Body of pancreas (tissue), 4 donors: ENCODE data around the gene SDR39U1. TPM values are rescaled to one million over a fixed set of nuclear protein-coding genes. Genes with fewer than 3 reads are reported as not detected.

Source experiments
- ATAC-seq: fragments of 150-250 bp; one replicate; pipeline ENCODE4 v1.9.1; 2016
- DNase-seq, 4 donors: peaks; one replicate each; pipeline ENCODE4 v3.0.0-alpha.2; 2019
- H3K27ac ChIP-seq, 4 donors: fragments of 200-600 bp; sonication (generic); 1 replicate in 3 of 4; 2 replicates in 1 of 4; pipeline versions ENCODE4 v1.5.1 to v1.6.1; 2016 to 2019; ENCODE audit warnings: mild to moderate bottlenecking in 1 of 4, mixed read lengths in 1 of 4, moderate library complexity in 1 of 4
- H3K27me3 ChIP-seq, 2 donors: fragments of 200-600 bp; sonication (generic); one replicate each; pipeline ENCODE4 v1.6.0; 2016; ENCODE audit warnings: mild to moderate bottlenecking in 1 of 2
- H3K36me3 ChIP-seq, 2 donors: fragments of 200-600 bp; sonication (generic); replicated peaks in 1 of 2; 2 replicates each; pipeline ENCODE4 v1.5.1; 2016; ENCODE audit warnings: low read depth in 2 of 2; ENCODE audit not compliant: insufficient read depth in 1 of 2
- H3K4me1 ChIP-seq: fragments of 200-600 bp; sonication (generic); one replicate; pipeline ENCODE4 v1.6.0; 2016
- H3K4me3 ChIP-seq, 2 donors: fragments of 200-600 bp; sonication (generic); 1 replicate in 1 of 2; 2 replicates in 1 of 2; pipeline ENCODE4 v1.5.1; 2016 to 2019
- H3K9me3 ChIP-seq, 3 donors: fragments of 200-600 bp; sonication (generic); 1 replicate in 2 of 3; 2 replicates in 1 of 3; pipeline ENCODE4 v1.5.1; 2016
- CTCF ChIP-seq, 7 experiments: fragments of 450-650 bp in 4 of 7; fragments of 200-600 bp in 3 of 7; sonication (generic) in 3 of 7; IDR thresholded peaks; one replicate each; pipeline ENCODE4 v1.5.1; 2016 to 2019; ENCODE audit warnings: antibody characterized with exemption in 7 of 7
- POLR2A ChIP-seq, 3 donors: fragments of 450-650 bp; IDR thresholded peaks; one replicate each; pipeline ENCODE4 v1.6.1; 2016; ENCODE audit warnings: antibody characterized with exemption in 3 of 3, mild to moderate bottlenecking in 2 of 3
- WGBS, 2 donors: methylation state at CpG; one replicate each; pipeline ENCODE4 v1.1.5; 2017; 5-methylcytosine and 5-hydroxymethylcytosine counted together
- intact Hi-C: fragments of 100-400 bp; cut with DNase I; formaldehyde crosslinking; loops from one replicate; pipeline ENCODE4 v1.15.1; 2023
- total RNA-seq, 2 donors: library from RNA; depleted of rRNA; stranded (reverse); fragments of >200 nt; gene quantifications; one replicate each; pipeline ENCODE4 v1.1.0, GENCODE V29; 2016

Gene SDR39U1
- total RNA-seq, 2 donors from 2014 or later, result 34.8 to 63.6 TPM

- DNase-seq, result no peak
- no peak for ATAC-seq
- Histone ChIP-seq H3K4me1 (peaks cover 23% of the 10 kb centered on the region), H3K9me3 (no peaks in the 10 kb centered on the region), H3K27me3 (no peaks in the 10 kb centered on the region), H3K27ac (no peak overlapping the region), H3K4me3 (no peak overlapping the region), H3K36me3 (no peaks in the 10 kb centered on the region)
- 87 to 89% methylated on average over 6 of the region's 6 CpGs for WGBS, 2 donors
- no peak for TF ChIP-seq POLR2A (IDR thresholded peaks at IDR 0.05)
- TF ChIP-seq CTCF (IDR thresholded peaks at IDR 0.05), result no peak
- intact Hi-C loops, result no loop called here
Measured at GRCh38 chr14:24406416-24406815, 36.2 kb downstream of the SDR39U1 start.

DNA sequence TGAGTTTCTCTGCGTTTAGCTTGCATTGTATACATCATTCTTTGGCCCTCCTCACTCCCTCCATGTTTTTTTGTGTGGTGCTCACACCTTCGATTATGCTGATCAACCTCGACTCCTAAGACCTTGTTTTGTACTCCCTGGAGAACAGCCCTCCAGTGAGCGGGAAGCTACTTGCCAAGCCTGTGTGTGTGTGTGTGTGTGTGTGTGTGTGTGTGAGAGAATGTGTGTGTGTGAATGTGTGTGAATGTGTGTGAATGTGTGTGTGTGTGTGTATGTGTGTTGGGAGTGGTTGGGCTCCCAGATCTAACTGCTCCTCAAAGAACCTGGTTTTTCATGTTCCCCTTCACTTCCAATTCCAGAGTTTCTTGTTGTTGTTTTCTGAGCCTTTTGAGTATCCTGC, 37.8 kb downstream of the SDR39U1 start:
- Histone ChIP-seq H3K36me3 (no peaks in the 10 kb centered on the region), H3K27ac (no peak overlapping the region), H3K27me3 (no peaks in the 10 kb centered on the region), H3K4me3 (no peak overlapping the region), H3K4me1 (peaks cover 32% of the 10 kb centered on the region), H3K9me3 (no peaks in the 10 kb centered on the region)
- no peak for TF ChIP-seq CTCF (IDR thresholded peaks at IDR 0.05)
- TF ChIP-seq POLR2A (IDR thresholded peaks at IDR 0.05), result no peak
- ATAC-seq, result no peak
- no peak for DNase-seq
- 81 to 82% methylated on average over 4 of the region's 4 CpGs for WGBS, 2 donors
- intact Hi-C loops, result no loop called here

- ATAC-seq (peak; percentile 28), DNase-seq (peak in 1 of 4 donors; percentile 50)
- 29 to 38% methylated on average over 7 of the region's 7 CpGs for WGBS, 2 donors
- Histone ChIP-seq H3K4me3 (no peak overlapping the region), H3K27ac (no peak overlapping the region), H3K27me3 (no peaks in the 10 kb centered on the region), H3K9me3 (no peaks in the 10 kb centered on the region), H3K4me1 (peaks cover 42% of the 10 kb centered on the region), H3K36me3 (no peaks in the 10 kb centered on the region)
- TF ChIP-seq CTCF (IDR thresholded peaks at IDR 0.05), result no peak
- TF ChIP-seq POLR2A (IDR thresholded peaks at IDR 0.05), result no peak
- intact Hi-C loops, result no loop called here
Measured at GRCh38 chr14:24403294-24403998, 39.1 kb downstream of the SDR39U1 start.

DNA sequence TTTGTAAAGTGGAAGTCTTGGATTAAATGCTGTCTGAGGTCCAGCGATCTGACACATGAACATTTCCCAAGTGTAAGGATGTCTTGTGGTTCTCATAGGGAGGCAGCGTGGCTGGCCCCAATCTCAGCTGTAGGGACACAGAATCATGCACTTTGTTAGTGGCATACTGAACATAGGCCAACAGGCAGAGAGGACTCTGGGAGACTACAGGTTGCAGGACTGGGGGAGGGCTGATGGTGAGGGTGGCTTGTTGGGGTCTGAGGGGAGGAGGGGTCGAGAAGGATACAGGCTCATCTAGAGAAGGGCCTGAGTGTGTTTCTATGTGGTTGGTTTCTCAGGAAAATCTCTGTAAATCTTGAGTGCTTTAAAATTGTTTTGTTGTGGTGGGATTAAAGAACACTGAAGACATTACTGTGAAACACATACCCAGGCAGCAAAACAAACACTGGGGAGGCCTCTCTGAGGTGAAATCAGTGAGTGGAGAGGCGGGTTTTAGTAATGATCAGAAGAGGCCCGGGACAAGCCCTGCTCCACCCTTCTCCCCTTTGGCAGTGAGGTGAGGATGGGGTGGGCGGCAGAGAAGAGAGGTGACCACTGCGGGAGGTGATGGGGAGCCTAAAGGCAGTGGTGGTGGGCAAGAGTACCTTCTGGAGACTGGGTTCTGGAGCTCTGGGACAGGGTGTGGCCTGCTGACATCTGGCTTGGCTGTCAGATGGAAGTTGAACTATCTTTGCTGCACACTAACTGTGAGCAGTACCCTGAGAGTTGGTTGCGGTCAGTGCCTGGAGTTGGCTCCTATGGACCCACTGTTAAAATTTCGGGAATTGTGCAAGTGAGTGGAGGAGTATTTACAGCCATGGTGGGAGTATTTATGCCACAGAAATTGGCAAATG, 40.5 kb downstream of the SDR39U1 start:
- Histone ChIP-seq H3K4me1 (peaks cover 42% of the 10 kb centered on the region), H3K27ac (no peak overlapping the region)
- DNase-seq, result no peak

More for the DNA sequence above, 40.5 kb downstream of the SDR39U1 start:
- Histone ChIP-seq H3K27me3 (no peaks in the 10 kb centered on the region), H3K9me3 (no peaks in the 10 kb centered on the region), H3K4me3 (no peak overlapping the region), H3K36me3 (no peaks in the 10 kb centered on the region)
- intact Hi-C loops, result no loop called here
- no peak for ATAC-seq
- no peak for TF ChIP-seq POLR2A (IDR thresholded peaks at IDR 0.05)
- no peak for TF ChIP-seq CTCF (IDR thresholded peaks at IDR 0.05)
- 57 to 61% methylated on average over 9 of the region's 9 CpGs for WGBS, 2 donors
